Body of pancreas (tissue), 4 donors: Measurements from ENCODE around the gene ACTR5.

Experiments
- CTCF ChIP-seq, 7 experiments: fragments of 450-650 bp in 4 of 7; fragments of 200-600 bp in 3 of 7; sonication (generic) in 3 of 7; IDR thresholded peaks; one replicate each; pipeline ENCODE4 v1.5.1; 2016 to 2019; ENCODE audit warnings: antibody characterized with exemption in 7 of 7
- POLR2A ChIP-seq, 3 donors: fragments of 450-650 bp; IDR thresholded peaks; one replicate each; pipeline ENCODE4 v1.6.1; 2016; ENCODE audit warnings: antibody characterized with exemption in 3 of 3, mild to moderate bottlenecking in 2 of 3

DNA sequence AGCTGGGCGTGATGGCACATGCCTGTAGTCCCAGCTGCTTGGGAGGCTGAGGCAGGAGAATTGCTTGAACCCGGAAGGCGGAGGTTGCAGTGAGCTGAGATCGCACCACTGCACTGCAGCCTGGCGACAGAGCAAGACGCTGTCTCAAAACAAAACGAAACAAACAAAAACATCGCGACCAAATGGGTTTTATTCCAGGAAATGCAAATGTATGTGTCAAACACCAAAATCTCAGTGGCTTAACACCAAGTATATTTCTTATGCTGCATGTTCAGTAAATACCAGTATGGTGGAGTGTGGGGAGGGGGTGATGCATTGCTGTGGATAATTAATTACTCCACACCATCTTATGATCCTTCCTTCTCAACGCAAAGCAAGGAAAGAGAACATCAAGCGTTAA, 28.1 kb downstream of the ACTR5 start:
- TF ChIP-seq CTCF (IDR thresholded peaks at IDR 0.05) (no peak), POLR2A (IDR thresholded peaks at IDR 0.05) (no peak)
